Eye (tissue), 1 donor: ENCODE measurements around the gene ITFG2.
"Not testable (repeated sequence)": the region's sequence is repeated elsewhere in the genome, so short reads cannot be mapped to it uniquely, and the experiment has no call there.

Experiments
- DNase-seq: peaks from one replicate; pipeline ENCODE4 v3.0.0-alpha.2; 2015

Gene ITFG2

DNA sequence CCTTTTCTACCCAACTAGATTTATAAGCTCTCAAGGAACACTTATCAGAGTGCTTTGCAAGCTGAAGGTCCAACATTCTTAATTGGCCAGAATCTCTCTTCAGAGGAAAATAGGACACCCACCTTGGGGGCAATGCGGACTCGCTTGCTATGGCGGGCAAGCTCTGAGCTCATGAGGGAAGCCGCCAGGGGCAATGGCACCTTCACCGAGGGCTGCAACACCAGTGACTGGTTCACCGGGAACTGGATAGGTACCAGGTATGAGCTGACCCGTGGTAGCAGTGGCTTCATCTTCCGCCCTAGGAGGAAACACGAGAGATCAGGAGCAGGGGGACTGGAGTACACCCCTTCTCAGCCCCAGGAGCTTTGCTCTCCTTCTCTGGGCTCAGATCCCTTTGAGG, 51.7 kb downstream of the ITFG2 start:
- DNase-seq, result no peak

- DNase-seq, result not testable (repeated sequence)
Observed at GRCh38 chr12:2868986-2869632, 56.6 kb downstream of the ITFG2 start.
